HepG2 (cell line): Measurements from ENCODE around the gene HDLBP. TPM values are rescaled to one million over a fixed set of nuclear protein-coding genes. Genes with fewer than 3 reads are reported as not detected.

ENCODE experiments used
- BCL6 ChIP-seq: IDR thresholded peaks from 2 replicates; pipeline ENCODE4 v1.6.1; 2016; ENCODE audit warnings: missing genetic modification reagents, missing compliant biosample characterization
- KLF15 ChIP-seq: sonication (generic); formaldehyde crosslinking; IDR thresholded peaks from 2 replicates; pipeline ENCODE4 v1.8.1; 2023; ENCODE audit warnings: borderline replicate concordance, mild to moderate bottlenecking, inconsistent platforms, missing genetic modification reagents, mixed read lengths
- MYC ChIP-seq: sonication (generic); formaldehyde crosslinking; IDR thresholded peaks from 2 replicates; pipeline ENCODE4 v1.9.0; 2021; ENCODE audit warnings: missing genetic modification reagents, borderline replicate concordance
- POLR2A ChIP-seq, 2 experiments: IDR thresholded peaks; 2 replicates each; pipeline ENCODE4 v1.6.1; 2011; ENCODE audit warnings: low read depth in 2 of 2, low read length in 2 of 2, mild to moderate bottlenecking in 1 of 2, moderate library complexity in 1 of 2; ENCODE audit not compliant: insufficient read depth in 1 of 2
- SIX4 ChIP-seq: sonication (generic); formaldehyde crosslinking; IDR thresholded peaks from 2 replicates; pipeline ENCODE4 v1.4.0; 2020; ENCODE audit warnings: missing genetic modification reagents
- SP1 ChIP-seq, 2 experiments: fragments of 450-650 bp in 1 of 2; sonication (generic) in 1 of 2; formaldehyde crosslinking in 1 of 2; IDR thresholded peaks; 2 replicates each; pipeline versions ENCODE4 v1.4.0 to v1.6.1; 2016 to 2020; ENCODE audit warnings: missing genetic modification reagents in 1 of 2
- TBX2 ChIP-seq: sonication (generic); formaldehyde crosslinking; IDR thresholded peaks from 2 replicates; pipeline ENCODE4 v1.5.0; 2020; ENCODE audit warnings: missing genetic modification reagents, mild to moderate bottlenecking, borderline replicate concordance
- ZNF496 ChIP-seq: sonication (generic); formaldehyde crosslinking; IDR thresholded peaks from 2 replicates; pipeline ENCODE4 v1.8.1; 2023; ENCODE audit warnings: mild to moderate bottlenecking, moderate library complexity, missing genetic modification reagents; ENCODE audit not compliant: insufficient replicate concordance
- ZNF615 ChIP-seq: sonication (generic); formaldehyde crosslinking; IDR thresholded peaks from 2 replicates; pipeline ENCODE4 v1.5.0; 2020; ENCODE audit warnings: mild to moderate bottlenecking, missing genetic modification reagents, borderline replicate concordance
- ZNF75D ChIP-seq: sonication (generic); formaldehyde crosslinking; IDR thresholded peaks from 2 replicates; pipeline ENCODE4 v1.8.1; 2023; ENCODE audit warnings: missing genetic modification reagents, mild to moderate bottlenecking, borderline replicate concordance
- ZNF879 ChIP-seq: sonication (generic); formaldehyde crosslinking; IDR thresholded peaks from 2 replicates; pipeline ENCODE4 v1.8.1; 2023; ENCODE audit warnings: missing genetic modification reagents
- ZSCAN29 ChIP-seq: sonication (generic); formaldehyde crosslinking; conservative IDR thresholded peaks from 2 replicates; pipeline ENCODE4 v1.4.0; 2020; ENCODE audit warnings: mild to moderate bottlenecking, missing genetic modification reagents
- polyA plus RNA-seq, 8 experiments: library from polyadenylated mRNA; depleted of rRNA in 3 of 8; stranded (reverse) in 7 of 8; unstranded in 1 of 8; fragments of >200 nt; fragmentation: Illumina TruSeq in 4 of 8; extraction: Trizol in 4 of 8; gene quantifications; 2 replicates each; pipeline versions ENCODE4 v1.2.1 to v1.2.3, GENCODE V29; 2011 to 2016; ENCODE audit warnings: low read depth in 4 of 8, missing spikeins in 1 of 8, mixed read lengths in 1 of 8; ENCODE audit not compliant: insufficient read depth in 1 of 8
- total RNA-seq, 5 experiments: library from RNA; depleted of rRNA; stranded (reverse); fragments of >200 nt; fragmentation: Illumina TruSeq; extraction: Trizol; gene quantifications; 2 replicates each; pipeline ENCODE4 v1.2.3, GENCODE V29; 2016; ENCODE audit warnings: low read depth in 1 of 5
- TF ChIP-seq, protein P1 (sequence below): IDR thresholded peaks from 2 replicates; pipeline ENCODE4 v1.4.0; 2020; ENCODE audit warnings: mild to moderate bottlenecking, missing genetic modification reagents
- TF ChIP-seq, protein P2 (sequence below): IDR thresholded peaks from 2 replicates; pipeline ENCODE4 v1.6.1; 2016; ENCODE audit warnings: low read depth, control low read depth

Gene HDLBP
- total and polyA plus RNA-seq, 2 of the 13 experiments (the other 11 are each of a cell fraction or from before 2014, with no cell fraction given), result 464 to 707 TPM

DNA sequence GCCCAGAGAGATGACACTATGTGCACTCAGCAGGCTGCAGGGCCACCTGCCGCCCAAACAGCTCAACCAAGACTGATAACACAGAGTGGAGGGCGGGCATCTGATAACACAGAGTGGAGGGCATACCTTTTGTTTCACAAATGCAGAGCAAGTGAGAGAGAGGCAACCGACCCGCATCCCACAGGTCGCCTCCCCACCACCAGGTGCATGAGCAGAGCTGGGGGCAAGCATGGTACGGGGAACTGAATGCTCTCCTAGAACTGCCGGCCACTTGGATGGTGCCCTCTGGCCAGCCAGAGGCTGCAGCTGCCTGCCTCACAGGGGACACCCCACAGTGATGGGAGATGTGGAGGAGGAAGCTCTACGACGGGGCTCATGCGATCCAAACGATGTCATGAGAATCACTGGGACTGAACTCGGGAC lies 77.5 kb downstream of the HDLBP start (continued):
- TF ChIP-seq, protein P1, sequence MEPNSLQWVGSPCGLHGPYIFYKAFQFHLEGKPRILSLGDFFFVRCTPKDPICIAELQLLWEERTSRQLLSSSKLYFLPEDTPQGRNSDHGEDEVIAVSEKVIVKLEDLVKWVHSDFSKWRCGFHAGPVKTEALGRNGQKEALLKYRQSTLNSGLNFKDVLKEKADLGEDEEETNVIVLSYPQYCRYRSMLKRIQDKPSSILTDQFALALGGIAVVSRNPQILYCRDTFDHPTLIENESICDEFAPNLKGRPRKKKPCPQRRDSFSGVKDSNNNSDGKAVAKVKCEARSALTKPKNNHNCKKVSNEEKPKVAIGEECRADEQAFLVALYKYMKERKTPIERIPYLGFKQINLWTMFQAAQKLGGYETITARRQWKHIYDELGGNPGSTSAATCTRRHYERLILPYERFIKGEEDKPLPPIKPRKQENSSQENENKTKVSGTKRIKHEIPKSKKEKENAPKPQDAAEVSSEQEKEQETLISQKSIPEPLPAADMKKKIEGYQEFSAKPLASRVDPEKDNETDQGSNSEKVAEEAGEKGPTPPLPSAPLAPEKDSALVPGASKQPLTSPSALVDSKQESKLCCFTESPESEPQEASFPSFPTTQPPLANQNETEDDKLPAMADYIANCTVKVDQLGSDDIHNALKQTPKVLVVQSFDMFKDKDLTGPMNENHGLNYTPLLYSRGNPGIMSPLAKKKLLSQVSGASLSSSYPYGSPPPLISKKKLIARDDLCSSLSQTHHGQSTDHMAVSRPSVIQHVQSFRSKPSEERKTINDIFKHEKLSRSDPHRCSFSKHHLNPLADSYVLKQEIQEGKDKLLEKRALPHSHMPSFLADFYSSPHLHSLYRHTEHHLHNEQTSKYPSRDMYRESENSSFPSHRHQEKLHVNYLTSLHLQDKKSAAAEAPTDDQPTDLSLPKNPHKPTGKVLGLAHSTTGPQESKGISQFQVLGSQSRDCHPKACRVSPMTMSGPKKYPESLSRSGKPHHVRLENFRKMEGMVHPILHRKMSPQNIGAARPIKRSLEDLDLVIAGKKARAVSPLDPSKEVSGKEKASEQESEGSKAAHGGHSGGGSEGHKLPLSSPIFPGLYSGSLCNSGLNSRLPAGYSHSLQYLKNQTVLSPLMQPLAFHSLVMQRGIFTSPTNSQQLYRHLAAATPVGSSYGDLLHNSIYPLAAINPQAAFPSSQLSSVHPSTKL (CRISPR knock-in tag), result no peak
- TF ChIP-seq ZNF615 (CRISPR knock-in tag), result no peak
- TF ChIP-seq ZNF75D (CRISPR knock-in tag), result no peak
- TF ChIP-seq ZNF879 (CRISPR knock-in tag), result no peak
- no peak for TF ChIP-seq TBX2 (CRISPR knock-in tag)
- TF ChIP-seq SIX4 (CRISPR knock-in tag), result no peak
- TF ChIP-seq POLR2A (IDR thresholded peaks at IDR 0.05; ENCODE audit: insufficient read depth in 1 of 2, low read depth in 2 of 2, low read length in 2 of 2), result peak in 1 of 2 experiments; percentile 25; a peak in 1 of 4 replicates
- TF ChIP-seq, protein P2, sequence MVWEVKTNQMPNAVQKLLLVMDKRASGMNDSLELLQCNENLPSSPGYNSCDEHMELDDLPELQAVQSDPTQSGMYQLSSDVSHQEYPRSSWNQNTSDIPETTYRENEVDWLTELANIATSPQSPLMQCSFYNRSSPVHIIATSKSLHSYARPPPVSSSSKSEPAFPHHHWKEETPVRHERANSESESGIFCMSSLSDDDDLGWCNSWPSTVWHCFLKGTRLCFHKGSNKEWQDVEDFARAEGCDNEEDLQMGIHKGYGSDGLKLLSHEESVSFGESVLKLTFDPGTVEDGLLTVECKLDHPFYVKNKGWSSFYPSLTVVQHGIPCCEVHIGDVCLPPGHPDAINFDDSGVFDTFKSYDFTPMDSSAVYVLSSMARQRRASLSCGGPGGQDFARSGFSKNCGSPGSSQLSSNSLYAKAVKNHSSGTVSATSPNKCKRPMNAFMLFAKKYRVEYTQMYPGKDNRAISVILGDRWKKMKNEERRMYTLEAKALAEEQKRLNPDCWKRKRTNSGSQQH (CRISPR knock-in tag), result no peak
- no peak for TF ChIP-seq MYC (CRISPR knock-in tag)
- TF ChIP-seq KLF15 (CRISPR knock-in tag), result no peak
- TF ChIP-seq BCL6 (CRISPR knock-in tag), result no peak
- no peak for TF ChIP-seq ZNF496 (CRISPR knock-in tag)
- no peak for TF ChIP-seq SP1 (IDR thresholded peaks at IDR 0.05)
- no peak for TF ChIP-seq SP1 (CRISPR knock-in tag; IDR thresholded peaks at IDR 0.05)
- no peak for TF ChIP-seq ZSCAN29 (CRISPR knock-in tag)
